SK-N-SH (cell line): Measurements from ENCODE around the gene FBLN7. TPM values are rescaled to one million over a fixed set of nuclear protein-coding genes. Genes with fewer than 3 reads are reported as not detected.

Experiments used
- CTCF ChIA-PET: fragments of 300-600, 350-600 bp; formaldehyde crosslinking; extraction: SDS; loops from one replicate; lab custom pipeline; 2021; lab: Yijun Ruan, JAX
- POLR2A ChIA-PET: fragments of 350-600 bp; sonication (Branson Sonifier 250); formaldehyde crosslinking; extraction: SDS; loops from one replicate; lab custom pipeline; 2020; ENCODE audit warnings: antibody characterized with exemption, inconsistent platforms; lab: Yijun Ruan, JAX
- DNase-seq: peaks from one replicate; pipeline ENCODE4 v3.0.0; 2012
- H2AFZ ChIP-seq: fragments of 200-600 bp; sonication (generic); 2 replicates; pipeline ENCODE4 v1.8.1; 2016; ENCODE audit warnings: antibody characterized with exemption, mild to moderate bottlenecking, low read depth
- H3F3A ChIP-seq: fragments of 200-600 bp; sonication (generic); replicated peaks from 2 replicates; pipeline ENCODE3; 2016; ENCODE audit warnings: antibody characterized with exemption, mild to moderate bottlenecking; ENCODE audit not compliant: insufficient read depth
- H3K27ac ChIP-seq, 2 experiments: fragments of 200-500 bp in 1 of 2; fragments of 200-600 bp in 1 of 2; sonication (Bioruptor generic) in 1 of 2; sonication (generic), shearing (Covaris generic) in 1 of 2; 2 replicates each; pipeline versions ENCODE4 v1.5.1 to v1.6.1; 2014 to 2016; ENCODE audit warnings: low read depth in 2 of 2, inconsistent platforms in 1 of 2, low read length in 1 of 2, mild to moderate bottlenecking in 1 of 2, mixed read lengths in 1 of 2
- H3K27me3 ChIP-seq: fragments of 200-600 bp; sonication (generic), shearing (Covaris generic); 2 replicates; pipeline ENCODE4 v1.6.1; 2016; ENCODE audit warnings: mixed run types; ENCODE audit not compliant: insufficient read depth
- H3K36me3 ChIP-seq, 2 experiments: fragments of 200-500 bp in 1 of 2; fragments of 200-600 bp in 1 of 2; sonication (Bioruptor generic) in 1 of 2; sonication (generic) in 1 of 2; replicated peaks in 1 of 2; 2 replicates each; pipeline versions ENCODE3 to v1.5.1; 2014 to 2016; ENCODE audit warnings: low read length in 1 of 2, mild to moderate bottlenecking in 1 of 2; ENCODE audit not compliant: insufficient read depth in 2 of 2, control insufficient read depth in 1 of 2
- H3K4me1 ChIP-seq, 2 experiments: fragments of 200-500 bp in 1 of 2; fragments of 200-600 bp in 1 of 2; sonication (Bioruptor generic) in 1 of 2; sonication (generic), shearing (Covaris generic) in 1 of 2; 2 replicates each; pipeline versions ENCODE4 v1.5.1 to v1.6.1; 2014 to 2016; ENCODE audit warnings: low read depth in 1 of 2, low read length in 1 of 2, mixed run types in 1 of 2; ENCODE audit not compliant: insufficient read depth in 2 of 2, control insufficient read depth in 1 of 2
- H3K4me2 ChIP-seq: fragments of 200-600 bp; sonication (generic), shearing (Covaris generic); 2 replicates; pipeline ENCODE4 v1.6.1; 2017; ENCODE audit warnings: mixed run types
- H3K4me3 ChIP-seq, 2 experiments: fragments of 200-500 bp in 1 of 2; fragments of 200-600 bp in 1 of 2; sonication (Bioruptor generic) in 1 of 2; sonication (generic), shearing (Covaris generic) in 1 of 2; 2 replicates each; pipeline versions ENCODE4 v1.5.1 to v1.8.1; 2014 to 2016; ENCODE audit warnings: low read depth in 2 of 2, inconsistent platforms in 1 of 2, low read length in 1 of 2, mild to moderate bottlenecking in 1 of 2, mixed read lengths in 1 of 2, moderate library complexity in 1 of 2
- H3K79me2 ChIP-seq: fragments of 200-600 bp; sonication (generic); 2 replicates; pipeline ENCODE4 v1.8.1; 2017; ENCODE audit warnings: mild to moderate bottlenecking; ENCODE audit not compliant: insufficient read depth
- H3K9ac ChIP-seq: fragments of 200-600 bp; sonication (generic); 2 replicates; pipeline ENCODE4 v1.6.1; 2017; ENCODE audit warnings: mixed run types
- H3K9me2 ChIP-seq: fragments of 200-600 bp; sonication (generic); 2 replicates; pipeline ENCODE4 v1.6.1; 2017; ENCODE audit warnings: mixed run types
- H3K9me3 ChIP-seq: fragments of 200-600 bp; sonication (generic); 2 replicates; pipeline ENCODE4 v1.6.1; 2017; ENCODE audit warnings: mixed run types, mild to moderate bottlenecking, moderate library complexity
- H4K20me1 ChIP-seq: fragments of 200-600 bp; sonication (generic); 2 replicates; pipeline ENCODE4 v1.6.1; 2017; ENCODE audit warnings: mild to moderate bottlenecking, mixed run types; ENCODE audit not compliant: insufficient read depth
- CHD2 ChIP-seq: fragments of 150-350 bp; IDR thresholded peaks from 2 replicates; pipeline ENCODE4 v1.6.1; 2018; ENCODE audit warnings: low read length; ENCODE audit not compliant: partially characterized antibody
- EZH2phosphoT487 ChIP-seq: fragments of 200-600 bp; sonication (generic); IDR thresholded peaks from 2 replicates; pipeline ENCODE4 v1.6.1; 2017; ENCODE audit warnings: low read depth, mixed run types, mild to moderate bottlenecking, antibody characterized with exemption, moderate library complexity, borderline replicate concordance
- FOSL2 ChIP-seq: IDR thresholded peaks from 2 replicates; pipeline ENCODE4 v1.4.0; 2012; ENCODE audit warnings: low read depth, mild to moderate bottlenecking, moderate library complexity, borderline replicate concordance
- FOXJ3 ChIP-seq: sonication (generic); formaldehyde crosslinking; IDR thresholded peaks from 2 replicates; pipeline ENCODE4 v1.5.1; 2020; ENCODE audit warnings: mild to moderate bottlenecking, missing genetic modification reagents
- GABPA ChIP-seq: IDR thresholded peaks from 2 replicates; pipeline ENCODE4 v1.4.0; 2012; ENCODE audit warnings: low read depth, mild to moderate bottlenecking
- IRF3 ChIP-seq: fragments of 150-350 bp; IDR thresholded peaks from 2 replicates; pipeline ENCODE4 v1.6.1; 2016; ENCODE audit warnings: mild to moderate bottlenecking, low read depth, low read length
- NFIC ChIP-seq: IDR thresholded peaks from 2 replicates; pipeline ENCODE4 v1.4.0; 2012; ENCODE audit warnings: borderline replicate concordance
- RAD21 ChIP-seq: IDR thresholded peaks from 2 replicates; pipeline ENCODE4 v1.6.1; 2012; ENCODE audit warnings: mild to moderate bottlenecking, low read length
- RCOR1 ChIP-seq: fragments of 150-350 bp; IDR thresholded peaks from 2 replicates; pipeline ENCODE4 v1.6.1; 2017; ENCODE audit warnings: antibody characterized with exemption, low read length
- REST ChIP-seq: IDR thresholded peaks from 2 replicates; pipeline ENCODE4 v1.6.1; 2012; ENCODE audit warnings: mild to moderate bottlenecking, low read depth, low read length, moderate library complexity
- RFX5 ChIP-seq: IDR thresholded peaks from 2 replicates; pipeline ENCODE4 v1.6.1; 2012; ENCODE audit warnings: mild to moderate bottlenecking, improper control_type of control experiment, low read length
- SIN3A ChIP-seq: IDR thresholded peaks from 2 replicates; pipeline ENCODE4 v1.6.1; 2012; ENCODE audit warnings: low read depth, mild to moderate bottlenecking, low read length, moderate library complexity, borderline replicate concordance
- TCF12 ChIP-seq: IDR thresholded peaks from 2 replicates; pipeline ENCODE4 v1.4.0; 2012
- TEAD4 ChIP-seq: IDR thresholded peaks from 2 replicates; pipeline ENCODE4 v1.4.0; 2012; ENCODE audit warnings: mild to moderate bottlenecking, borderline replicate concordance; ENCODE audit not compliant: insufficient read depth
- WGBS: methylation state at CpG from one replicate; pipeline ENCODE4 v1.1.6; 2017; ENCODE audit warnings: low lambda C conversion rate; 5-methylcytosine and 5-hydroxymethylcytosine counted together
- polyA plus RNA-seq, 3 experiments: library from polyadenylated mRNA; depleted of rRNA; stranded (reverse); fragments of >200 nt; gene quantifications; 2 replicates each; pipeline ENCODE4 v1.2.3, GENCODE V29; 2012
- TF ChIP-seq, protein P1 (sequence below): IDR thresholded peaks from 2 replicates; pipeline ENCODE4 v1.4.0; 2012; ENCODE audit warnings: low read depth, borderline replicate concordance
- TF ChIP-seq, protein P2 (sequence below): IDR thresholded peaks from 2 replicates; pipeline ENCODE4 v1.4.0; 2012; ENCODE audit warnings: low read depth, borderline replicate concordance

Gene FBLN7
- polyA plus RNA-seq, 1 of the 3 experiments (the other 2 are of a cell fraction): 4.4 TPM

DNA sequence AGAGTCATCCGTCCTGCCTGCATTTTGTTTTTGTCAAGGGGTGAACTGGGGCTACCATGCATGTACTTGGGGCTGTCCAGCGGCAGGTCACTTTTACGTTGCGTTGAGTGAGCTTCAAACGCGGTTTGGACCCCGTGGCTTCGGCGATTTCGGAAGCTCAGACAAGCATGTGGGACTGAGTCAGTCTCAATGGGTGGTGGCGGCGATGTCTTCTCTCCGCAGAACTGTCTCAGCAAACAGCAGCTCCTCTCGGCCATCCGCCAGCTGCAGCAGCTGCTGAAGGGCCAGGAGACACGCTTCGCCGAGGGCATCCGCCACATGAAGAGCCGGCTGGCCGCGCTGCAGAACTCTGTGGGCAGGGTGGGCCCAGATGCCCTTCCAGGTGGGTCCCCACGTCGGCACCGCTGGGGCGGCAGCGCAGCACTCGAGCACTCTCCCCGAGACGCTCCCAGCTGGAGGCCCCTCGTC is 21.3 kb downstream of the FBLN7 start:
- POLR2A ChIA-PET: no interaction called here
- no peak for TF ChIP-seq FOXJ3 (CRISPR knock-in tag)
- TF ChIP-seq IRF3: no peak
- no peak for TF ChIP-seq EZH2phosphoT487
- no peak for TF ChIP-seq RCOR1
- TF ChIP-seq TEAD4: no peak
- TF ChIP-seq, protein P1, sequence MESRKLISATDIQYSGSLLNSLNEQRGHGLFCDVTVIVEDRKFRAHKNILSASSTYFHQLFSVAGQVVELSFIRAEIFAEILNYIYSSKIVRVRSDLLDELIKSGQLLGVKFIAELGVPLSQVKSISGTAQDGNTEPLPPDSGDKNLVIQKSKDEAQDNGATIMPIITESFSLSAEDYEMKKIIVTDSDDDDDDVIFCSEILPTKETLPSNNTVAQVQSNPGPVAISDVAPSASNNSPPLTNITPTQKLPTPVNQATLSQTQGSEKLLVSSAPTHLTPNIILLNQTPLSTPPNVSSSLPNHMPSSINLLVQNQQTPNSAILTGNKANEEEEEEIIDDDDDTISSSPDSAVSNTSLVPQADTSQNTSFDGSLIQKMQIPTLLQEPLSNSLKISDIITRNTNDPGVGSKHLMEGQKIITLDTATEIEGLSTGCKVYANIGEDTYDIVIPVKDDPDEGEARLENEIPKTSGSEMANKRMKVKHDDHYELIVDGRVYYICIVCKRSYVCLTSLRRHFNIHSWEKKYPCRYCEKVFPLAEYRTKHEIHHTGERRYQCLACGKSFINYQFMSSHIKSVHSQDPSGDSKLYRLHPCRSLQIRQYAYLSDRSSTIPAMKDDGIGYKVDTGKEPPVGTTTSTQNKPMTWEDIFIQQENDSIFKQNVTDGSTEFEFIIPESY: no peak
- TF ChIP-seq RAD21: no peak
- TF ChIP-seq TCF12: no peak
- 98% methylated on average over 19 of the region's 31 CpGs for WGBS
- Histone ChIP-seq H3K9me3 (no peaks in the 10 kb centered on the region), H3K4me2 (no peak overlapping the region), H3K79me2 (no peaks in the 10 kb centered on the region), H3K27me3 (no peaks in the 10 kb centered on the region), H4K20me1 (no peaks in the 10 kb centered on the region), H3K27ac (no peak overlapping the region), H3K4me1 (no peaks in the 10 kb centered on the region), H3K9me2 (no peaks in the 10 kb centered on the region), H3F3A (peaks cover 3% of the 10 kb centered on the region), H3K4me3 (no peak overlapping the region), H3K9ac (no peak overlapping the region), H3K36me3 (no peaks in the 10 kb centered on the region), H2AFZ (no peak overlapping the region)
- CTCF ChIA-PET: no interaction called here
- DNase-seq: no peak

DNA sequence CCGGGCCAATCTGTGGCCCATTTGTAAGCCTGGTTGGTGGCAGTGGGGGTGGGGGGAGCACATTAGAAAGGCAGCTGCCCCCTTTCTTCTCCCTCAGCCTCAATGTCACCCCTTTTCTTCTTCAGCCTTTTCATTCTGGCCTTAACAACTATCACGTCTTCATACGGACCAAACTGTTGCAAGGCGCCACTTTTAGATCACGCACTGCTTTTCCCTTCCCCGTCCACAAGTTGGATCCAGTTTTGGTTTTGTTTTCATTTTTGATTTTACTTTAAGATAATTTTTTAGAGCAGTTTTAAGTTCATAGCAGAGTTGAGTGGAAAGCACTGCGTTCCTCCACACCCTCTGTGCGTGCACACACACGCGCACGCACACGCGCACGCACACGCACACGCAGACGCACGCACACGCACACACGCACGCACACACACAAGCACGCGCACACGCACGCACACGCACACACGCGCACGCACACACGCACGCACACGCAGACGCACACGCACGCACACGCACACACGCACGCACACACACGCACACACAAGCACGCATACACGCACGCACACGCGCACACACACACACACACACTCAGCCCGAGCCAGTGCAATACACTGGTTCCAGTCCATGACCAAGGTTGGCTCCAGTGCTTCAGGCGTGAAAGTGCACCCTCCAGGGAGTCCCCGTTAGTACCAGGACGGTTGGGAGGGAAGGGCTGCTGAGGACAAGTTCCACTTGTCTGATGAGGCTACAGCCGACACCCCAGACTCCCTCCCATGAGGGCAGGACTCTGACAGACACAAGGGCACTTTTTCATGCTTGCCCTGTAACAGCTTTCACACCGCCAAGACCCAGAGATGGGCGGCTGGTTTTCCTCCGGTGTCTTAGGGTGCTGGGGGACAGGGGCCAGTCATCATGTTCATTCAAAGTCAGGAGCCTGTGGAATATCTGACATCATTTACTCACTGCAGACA is 22.4 kb downstream of the FBLN7 start:
- Histone ChIP-seq H2AFZ (no peak overlapping the region), H3K36me3 (no peaks in the 10 kb centered on the region), H3K4me1 (no peaks in the 10 kb centered on the region), H3K27me3 (no peaks in the 10 kb centered on the region), H3K27ac (no peak overlapping the region), H3K79me2 (no peaks in the 10 kb centered on the region), H3F3A (peaks cover 3% of the 10 kb centered on the region), H3K9me2 (no peaks in the 10 kb centered on the region), H3K4me2 (no peak overlapping the region), H3K4me3 (no peak overlapping the region), H3K9me3 (no peaks in the 10 kb centered on the region), H3K9ac (no peak overlapping the region), H4K20me1 (no peaks in the 10 kb centered on the region)
- no peak for DNase-seq
- ChIA-PET CTCF (no interaction called here), POLR2A (no interaction called here)
- 79% methylated on average over 38 of the region's 52 CpGs for WGBS
- TF ChIP-seq TEAD4 (no peak), CHD2 (no peak), GABPA (no peak), RAD21 (no peak), REST (no peak), FOSL2 (no peak), NFIC (no peak), RFX5 (no peak), IRF3 (no peak), SIN3A (no peak)
- TF ChIP-seq, protein P2, sequence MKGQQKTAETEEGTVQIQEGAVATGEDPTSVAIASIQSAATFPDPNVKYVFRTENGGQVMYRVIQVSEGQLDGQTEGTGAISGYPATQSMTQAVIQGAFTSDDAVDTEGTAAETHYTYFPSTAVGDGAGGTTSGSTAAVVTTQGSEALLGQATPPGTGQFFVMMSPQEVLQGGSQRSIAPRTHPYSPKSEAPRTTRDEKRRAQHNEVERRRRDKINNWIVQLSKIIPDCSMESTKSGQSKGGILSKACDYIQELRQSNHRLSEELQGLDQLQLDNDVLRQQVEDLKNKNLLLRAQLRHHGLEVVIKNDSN: no peak
